Skeletal muscle satellite cell (primary cell): Measurements from ENCODE around the gene UBE2G1.
A peak's percentile ranks its signal among the peaks of the same experiment; 100 is the strongest.
"Not testable (repeated sequence)": the region's sequence is repeated elsewhere in the genome, so short reads cannot be mapped to it uniquely, and the experiment has no call there.

Source experiments
- H3K27me3 ChIP-seq: 2 replicates; pipeline ENCODE4 v1.7.0; 2013; ENCODE audit warnings: low read length; ENCODE audit not compliant: control insufficient read depth, insufficient read depth
- H3K36me3 ChIP-seq: 2 replicates; pipeline ENCODE4 v1.7.0; 2013; ENCODE audit warnings: mild to moderate bottlenecking, control low read depth, low read length; ENCODE audit not compliant: insufficient read depth
- H3K4me1 ChIP-seq: 2 replicates; pipeline ENCODE4 v1.7.0; 2013; ENCODE audit warnings: low read length; ENCODE audit not compliant: control insufficient read depth, insufficient read depth
- H3K4me2 ChIP-seq: 2 replicates; pipeline ENCODE4 v1.7.0; 2013; ENCODE audit warnings: mild to moderate bottlenecking, low read length
- H3K4me3 ChIP-seq: 2 replicates; pipeline ENCODE4 v1.7.0; 2013; ENCODE audit warnings: low read length
- H3K9ac ChIP-seq: 2 replicates; pipeline ENCODE4 v1.7.0; 2013; ENCODE audit warnings: mild to moderate bottlenecking, low read depth, low read length, moderate library complexity
- H3K9me3 ChIP-seq: replicated peaks from 2 replicates; pipeline ENCODE4 v1.7.0; 2013; ENCODE audit warnings: mild to moderate bottlenecking, control low read depth, low read length

UBE2G1 gene

DNA sequence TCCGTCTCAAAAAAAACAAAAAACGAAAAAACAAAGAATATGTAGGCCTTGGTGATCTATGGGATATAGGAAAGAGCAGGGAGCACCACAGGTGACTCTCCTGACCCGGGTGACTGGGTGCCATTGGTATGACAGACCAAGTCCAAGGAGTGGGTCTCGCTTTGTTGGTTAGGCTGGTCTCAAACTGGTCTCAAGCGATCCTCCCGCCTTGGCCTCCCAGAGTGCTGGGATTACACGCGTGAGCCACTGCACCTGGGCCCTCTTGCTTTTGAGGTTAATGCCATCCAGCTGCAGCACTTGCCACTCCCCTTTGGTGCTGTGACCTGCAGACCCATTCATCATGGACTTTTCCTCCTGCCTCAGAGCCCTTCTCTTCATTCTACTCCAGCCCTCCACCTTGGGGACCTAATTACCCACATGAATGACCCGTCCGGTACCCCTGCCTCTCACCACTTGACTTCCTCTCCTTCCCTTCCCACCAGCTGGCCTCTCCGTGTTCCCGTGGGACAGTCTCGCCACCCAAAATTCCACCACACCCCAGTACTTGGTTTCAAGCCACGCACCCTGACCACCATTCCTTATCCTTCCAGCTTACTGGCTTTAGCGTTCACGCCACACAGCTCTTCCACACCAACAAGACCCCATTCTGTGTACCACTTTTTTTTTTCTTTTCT lies 3.2 kb upstream of the UBE2G1 start:
- no peaks in the 10 kb centered on the region for H3K36me3 ChIP-seq
- no peak overlapping the region for H3K9ac ChIP-seq
- H3K27me3 ChIP-seq = no peaks in the 10 kb centered on the region
- H3K4me2 ChIP-seq = no peak overlapping the region
- peaks cover 4% of the 10 kb centered on the region for H3K4me1 ChIP-seq
- H3K9me3 ChIP-seq = no peaks in the 10 kb centered on the region
- H3K4me3 ChIP-seq = no peak overlapping the region

DNA sequence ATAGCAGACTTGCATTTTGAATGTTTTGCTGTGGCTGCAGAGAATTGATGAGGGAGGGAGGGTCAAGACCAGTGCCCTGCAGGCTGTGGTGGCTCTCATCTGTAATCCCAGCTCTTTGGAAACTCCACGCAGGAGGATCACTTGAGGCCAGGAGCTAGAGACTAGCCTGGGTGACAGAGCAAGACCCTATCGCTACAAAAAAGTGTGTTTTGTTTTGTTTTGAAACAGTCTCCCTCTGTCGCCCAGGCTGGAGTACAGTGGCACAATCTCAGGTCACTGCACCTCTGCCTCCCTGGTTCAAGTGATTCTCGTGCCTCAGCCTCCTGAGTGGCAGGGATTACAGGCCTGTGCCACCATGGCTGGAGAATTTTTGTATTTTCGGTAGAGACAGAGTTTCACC lies 1.9 kb upstream of the UBE2G1 start:
- Histone ChIP-seq H3K4me2 (no peak overlapping the region), H3K9me3 (no peaks in the 10 kb centered on the region), H3K4me3 (no peak overlapping the region), H3K36me3 (no peaks in the 10 kb centered on the region), H3K9ac (no peak overlapping the region), H3K4me1 (peaks cover 4% of the 10 kb centered on the region), H3K27me3 (no peaks in the 10 kb centered on the region)

DNA sequence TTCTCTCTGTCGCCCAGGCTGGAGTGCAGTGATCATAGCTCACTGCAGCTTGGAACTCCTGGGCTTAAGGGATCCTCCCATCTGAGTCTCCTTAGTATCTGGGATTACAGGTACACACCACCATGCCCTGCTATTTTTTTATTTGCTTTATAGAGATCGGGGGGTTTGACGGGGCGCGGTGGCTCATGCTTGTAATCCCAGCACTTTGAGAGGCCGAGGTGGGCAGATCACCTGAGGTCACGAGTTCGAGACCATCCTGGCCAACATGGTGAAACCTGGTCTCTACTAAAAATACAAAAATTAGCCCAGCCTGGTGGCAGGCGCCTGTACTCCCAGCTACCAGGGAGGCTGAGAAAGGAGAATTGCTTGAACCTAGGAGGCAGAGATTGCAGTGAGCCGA lies 702 bp upstream of the UBE2G1 start:
- not testable (repeated sequence) for H3K36me3 ChIP-seq, H3K27me3 ChIP-seq, H3K4me1 ChIP-seq, H3K9me3 ChIP-seq
- Histone ChIP-seq H3K4me3 (peak overlapping the region; percentile 50), H3K9ac (peak overlapping the region; percentile 43), H3K4me2 (peak overlapping the region; percentile 70)

DNA sequence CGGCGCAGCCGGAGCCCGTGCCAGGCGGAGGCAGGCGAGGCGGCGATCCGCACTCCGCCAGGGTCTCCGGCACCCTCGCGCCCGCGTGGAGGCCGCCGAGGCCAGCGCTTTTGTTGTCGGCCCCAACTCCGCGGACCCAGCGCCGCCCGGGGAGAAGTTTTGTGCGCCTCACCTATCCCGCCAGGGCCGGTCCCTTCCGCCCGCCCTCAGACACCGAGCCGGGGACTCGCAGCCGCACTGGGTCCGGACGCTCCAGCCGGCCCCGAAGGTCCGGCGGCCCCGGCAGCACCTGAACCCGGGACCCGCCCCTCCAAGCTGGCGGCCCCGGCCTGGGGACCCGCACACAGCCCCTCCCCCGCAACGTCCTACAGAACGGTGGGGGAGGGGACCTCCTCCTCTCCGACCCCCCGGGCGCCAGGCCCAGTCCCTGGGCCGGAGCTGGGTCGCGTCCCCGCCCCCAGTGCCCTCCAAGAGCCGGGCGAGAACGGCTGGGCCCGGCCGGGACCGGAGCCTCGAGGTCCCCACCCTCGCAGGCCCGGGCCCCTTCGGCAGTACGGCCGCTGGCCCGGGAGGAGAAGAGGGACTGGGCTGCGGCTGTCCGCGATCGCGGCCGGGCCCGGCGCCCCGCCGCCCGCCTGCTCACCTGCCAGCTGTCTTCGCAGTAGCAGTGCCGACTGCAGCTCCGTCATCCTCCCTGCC lies 698 bp downstream of the UBE2G1 start:
- H3K9ac ChIP-seq = peak overlapping the region; percentile 97
- H3K4me3 ChIP-seq = peak overlapping the region; percentile 88
- peak overlapping the region; percentile 85 for H3K4me2 ChIP-seq
- H3K9me3 ChIP-seq = no peaks in the 10 kb centered on the region
- peaks cover 4% of the 10 kb centered on the region for H3K4me1 ChIP-seq
- H3K36me3 ChIP-seq = no peaks in the 10 kb centered on the region
- H3K27me3 ChIP-seq = no peaks in the 10 kb centered on the region

DNA sequence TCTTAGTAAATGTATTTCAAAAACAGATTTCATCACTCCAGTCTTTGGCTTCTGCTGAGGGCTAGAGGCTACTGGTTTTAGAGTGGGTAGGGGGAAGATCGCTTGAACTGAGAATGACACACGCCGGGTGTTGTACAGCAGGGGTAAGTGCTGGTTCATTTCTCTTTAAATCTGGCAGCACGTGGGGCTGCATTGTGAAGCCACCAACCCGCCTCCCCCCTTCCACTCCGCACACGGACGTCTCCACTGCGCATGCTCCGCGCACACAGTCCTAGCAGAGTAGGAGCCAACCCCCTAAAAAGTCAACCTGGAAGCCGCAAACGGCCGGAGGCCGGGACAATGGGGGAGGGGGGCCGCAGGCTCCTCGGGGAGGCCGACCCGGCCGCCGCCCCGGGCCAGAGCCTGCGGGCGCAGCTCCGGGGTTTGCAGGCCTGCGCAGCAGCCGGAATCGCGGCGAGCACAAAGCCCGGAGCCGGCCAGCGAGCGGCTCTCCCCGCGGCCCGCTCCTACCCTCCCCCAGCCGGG lies 1.3 kb downstream of the UBE2G1 start:
- Histone ChIP-seq H3K27me3 (no peaks in the 10 kb centered on the region), H3K9me3 (no peaks in the 10 kb centered on the region), H3K4me1 (peaks cover 4% of the 10 kb centered on the region), H3K9ac (peak overlapping the region; percentile 97), H3K4me3 (peak overlapping the region; percentile 88), H3K36me3 (no peaks in the 10 kb centered on the region), H3K4me2 (peak overlapping the region; percentile 85)

DNA sequence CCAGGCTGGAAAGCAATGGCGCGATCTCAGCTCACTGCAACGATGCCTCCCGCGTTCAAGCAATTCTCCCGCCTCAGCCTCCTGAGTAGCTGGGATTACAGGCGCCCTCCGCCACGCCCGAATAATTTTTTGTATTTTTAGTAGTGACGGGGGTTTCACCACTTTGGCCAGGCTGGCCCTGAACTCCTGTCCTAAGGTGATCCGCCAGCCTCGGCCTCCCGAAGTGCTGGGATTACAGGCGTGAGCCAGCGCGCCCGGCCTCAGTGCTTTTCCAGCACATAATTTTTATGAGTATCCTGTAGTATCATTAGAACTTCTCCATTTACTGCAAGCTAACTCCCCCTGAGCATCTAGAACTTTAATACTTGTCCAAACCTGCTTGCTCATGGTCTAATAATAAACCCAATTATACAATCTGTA lies 1.8 kb downstream of the UBE2G1 start:
- H3K36me3 ChIP-seq = no peaks in the 10 kb centered on the region
- peak overlapping the region; percentile 85 for H3K4me2 ChIP-seq
- H3K4me3 ChIP-seq = peak overlapping the region; percentile 88
- H3K4me1 ChIP-seq = peaks cover 4% of the 10 kb centered on the region
- peak overlapping the region; percentile 97 for H3K9ac ChIP-seq
- H3K27me3 ChIP-seq = no peaks in the 10 kb centered on the region
- H3K9me3 ChIP-seq = no peaks in the 10 kb centered on the region

DNA sequence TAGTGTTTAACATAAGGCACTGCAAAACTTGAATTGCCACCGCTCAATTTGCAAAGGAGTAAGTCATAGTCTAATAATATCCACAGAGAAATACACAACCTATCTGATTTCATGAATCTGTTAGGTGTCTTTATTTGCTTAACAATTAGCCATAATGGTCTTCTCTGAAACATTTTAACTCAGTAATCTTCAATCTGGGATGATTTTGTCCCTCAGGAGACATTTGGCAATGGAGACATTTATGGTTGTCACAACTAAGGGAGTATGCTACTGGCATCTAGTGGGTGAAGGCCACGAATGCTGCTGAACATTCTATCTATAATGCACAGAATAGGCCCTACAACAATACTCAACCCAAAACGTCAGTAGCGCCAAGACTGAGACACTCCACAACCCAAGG lies 4.3 kb downstream of the UBE2G1 start:
- Histone ChIP-seq H3K4me2 (no peak overlapping the region), H3K9ac (no peak overlapping the region), H3K4me1 (peaks cover 4% of the 10 kb centered on the region), H3K4me3 (no peak overlapping the region), H3K27me3 (no peaks in the 10 kb centered on the region), H3K9me3 (no peaks in the 10 kb centered on the region), H3K36me3 (no peaks in the 10 kb centered on the region)

DNA sequence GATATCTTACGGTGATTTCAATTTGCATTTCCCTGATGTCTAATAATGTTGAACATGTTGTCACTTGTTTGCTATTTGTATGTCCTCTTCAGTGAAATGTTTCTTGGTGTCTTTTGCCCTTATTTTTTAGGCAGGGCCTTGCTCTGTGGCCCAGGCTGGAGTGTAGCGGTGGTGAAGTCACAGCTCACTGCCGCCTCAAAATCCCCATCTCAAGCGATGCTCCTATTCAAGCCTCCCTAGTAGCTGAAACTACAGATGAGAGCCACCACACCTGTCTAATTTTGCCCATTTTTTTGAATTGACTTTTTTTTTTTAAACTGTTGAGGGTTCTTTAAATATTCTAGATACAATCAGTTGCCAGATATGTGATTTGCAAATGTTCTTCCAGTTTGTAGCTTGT lies 8.3 kb downstream of the UBE2G1 start:
- no peak overlapping the region for H3K4me3 ChIP-seq
- no peak overlapping the region for H3K4me2 ChIP-seq
- H3K4me1 ChIP-seq = no peaks in the 10 kb centered on the region
- H3K9ac ChIP-seq = no peak overlapping the region
- no peaks in the 10 kb centered on the region for H3K9me3 ChIP-seq
- H3K36me3 ChIP-seq = no peaks in the 10 kb centered on the region
- H3K27me3 ChIP-seq = no peaks in the 10 kb centered on the region

DNA sequence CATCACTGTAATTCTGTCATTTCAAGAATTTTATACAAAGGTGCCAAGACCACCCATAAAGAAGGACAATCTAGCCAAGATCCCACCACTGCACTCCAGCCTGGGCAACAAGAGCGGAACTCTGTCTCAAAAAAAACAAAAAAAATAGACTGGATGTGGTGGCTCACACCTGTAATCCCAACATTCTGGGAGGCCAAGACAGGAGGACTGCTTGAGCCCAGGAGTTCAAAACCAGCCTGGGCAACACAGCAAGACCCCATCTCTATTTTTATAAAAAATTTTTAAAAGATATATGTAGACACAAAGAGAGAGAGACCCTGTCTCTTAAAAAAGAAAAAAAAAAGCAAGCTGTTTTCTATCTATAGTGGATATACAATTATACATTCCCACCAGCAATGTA lies 8.8 kb downstream of the UBE2G1 start:
- Histone ChIP-seq H3K4me2 (no peak overlapping the region), H3K4me1 (no peaks in the 10 kb centered on the region), H3K9me3 (no peaks in the 10 kb centered on the region), H3K27me3 (no peaks in the 10 kb centered on the region), H3K36me3 (no peaks in the 10 kb centered on the region), H3K4me3 (no peak overlapping the region), H3K9ac (no peak overlapping the region)

DNA sequence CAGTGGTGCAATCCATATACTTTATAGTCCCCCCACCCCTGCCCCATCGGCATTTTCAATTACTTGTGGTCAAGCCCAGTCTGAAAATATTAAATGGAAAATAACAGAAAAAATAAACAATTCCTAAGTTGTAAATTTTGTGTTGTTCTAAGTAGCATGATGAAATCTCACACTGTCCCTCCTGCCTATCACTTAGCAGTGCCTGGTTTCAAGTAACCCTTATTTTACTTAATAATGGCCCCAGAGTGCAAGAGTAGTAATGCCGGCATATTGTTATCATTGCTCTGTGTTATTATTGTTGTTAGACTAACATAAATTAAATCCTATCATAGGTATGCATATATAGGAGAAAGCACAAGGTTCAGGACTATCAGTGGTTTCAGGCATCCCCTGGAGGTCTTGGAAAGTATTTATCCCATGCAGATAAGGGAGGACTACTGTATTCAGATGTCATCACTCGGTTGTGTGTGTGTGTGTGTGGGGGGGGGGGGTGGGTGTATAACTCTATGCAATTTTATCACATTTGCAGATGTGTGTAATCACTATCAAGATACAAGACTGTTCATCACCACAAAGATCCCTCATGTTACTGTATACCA lies 9.3 kb downstream of the UBE2G1 start:
- H3K4me3 ChIP-seq = no peak overlapping the region
- no peaks in the 10 kb centered on the region for H3K9me3 ChIP-seq
- H3K9ac ChIP-seq = no peak overlapping the region
- no peaks in the 10 kb centered on the region for H3K36me3 ChIP-seq
- H3K4me1 ChIP-seq = no peaks in the 10 kb centered on the region
- H3K27me3 ChIP-seq = no peaks in the 10 kb centered on the region
- H3K4me2 ChIP-seq = no peak overlapping the region

DNA sequence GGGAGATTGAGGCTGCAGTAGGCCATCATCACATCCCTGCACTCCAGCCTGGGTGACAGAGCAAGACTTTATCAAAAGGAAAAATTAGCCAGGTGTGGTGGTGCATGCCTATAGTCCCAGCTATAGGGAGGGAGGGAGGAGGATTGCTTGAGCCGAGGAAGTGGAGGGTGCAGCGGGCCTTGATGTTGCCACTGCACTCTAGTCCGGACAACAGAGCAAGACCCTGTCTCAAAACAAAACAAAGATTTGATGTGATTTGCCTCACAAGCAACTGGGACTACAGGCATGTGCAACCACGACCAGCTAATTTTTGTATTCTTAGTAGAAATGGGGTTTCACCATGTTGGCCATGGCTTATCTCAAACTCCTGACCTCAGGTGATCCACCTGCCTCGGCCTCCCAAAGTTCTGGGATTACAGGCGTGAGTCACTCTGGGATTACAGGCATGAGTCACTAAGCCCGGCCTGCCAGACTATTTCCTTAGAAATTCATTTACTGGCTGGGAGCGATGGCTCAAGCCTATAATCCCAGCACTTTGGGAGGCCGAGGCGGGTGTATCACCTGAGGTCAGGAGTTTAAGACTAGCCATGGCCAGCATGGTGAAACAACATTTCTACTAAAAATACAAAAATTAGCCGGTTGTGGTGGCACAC lies 11.5 kb downstream of the UBE2G1 start:
- H3K27me3 ChIP-seq = no peaks in the 10 kb centered on the region
- no peak overlapping the region for H3K4me2 ChIP-seq
- no peak overlapping the region for H3K9ac ChIP-seq
- no peak overlapping the region for H3K4me3 ChIP-seq
- H3K9me3 ChIP-seq = no peaks in the 10 kb centered on the region
- H3K36me3 ChIP-seq = no peaks in the 10 kb centered on the region
- H3K4me1 ChIP-seq = no peaks in the 10 kb centered on the region
